Posterior cingulate gyrus (tissue), 11 donors: ENCODE results near the gene ABL2.
"Not testable (repeated sequence)": the region's sequence is repeated elsewhere in the genome, so short reads cannot be mapped to it uniquely, and the experiment has no call there.

Source experiments
- DNase-seq, 10 donors: peaks; one replicate each; pipeline versions ENCODE4 v3.0.0 to v3.0.0-alpha.2; 2020 to 2021; ENCODE audit warnings: mixed read lengths in 3 of 10
- intact Hi-C: fragments of 100-400 bp; cut with DNase I; formaldehyde crosslinking; loops from one replicate; pipeline ENCODE4 v1.15.1; 2023

ABL2 gene

DNA sequence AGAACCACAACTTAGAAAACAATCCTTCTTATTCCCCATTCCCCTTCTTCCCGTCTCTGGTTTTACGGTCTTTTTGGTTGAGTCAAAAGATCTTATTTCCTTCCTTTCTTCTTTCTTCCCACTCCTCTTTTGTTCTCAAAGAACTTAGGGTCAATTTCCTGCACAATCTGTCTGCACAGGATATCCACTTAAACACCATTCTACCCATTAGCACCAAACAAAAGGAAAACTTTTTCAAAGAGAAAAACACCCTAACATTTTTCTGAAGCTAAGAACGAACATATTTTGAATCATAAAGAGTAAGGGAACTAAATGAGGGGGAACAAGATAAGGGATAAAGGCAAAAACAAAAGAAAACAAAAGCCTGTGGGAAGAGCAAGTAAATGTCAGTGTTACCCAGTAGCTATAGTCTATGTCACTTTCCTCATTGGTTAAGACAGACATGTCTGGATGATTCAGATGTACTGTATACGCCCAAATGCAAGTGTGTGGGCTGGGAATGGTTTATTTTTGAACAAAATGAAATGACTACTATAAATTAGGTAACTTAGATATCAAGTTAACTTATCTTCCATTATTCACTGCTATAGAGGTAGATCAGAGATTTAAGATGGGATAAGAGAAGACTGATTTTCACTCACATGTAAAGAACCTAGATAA is 87.8 kb downstream of the ABL2 start:
- no peak for DNase-seq
- intact Hi-C loops = no loop called here

DNA sequence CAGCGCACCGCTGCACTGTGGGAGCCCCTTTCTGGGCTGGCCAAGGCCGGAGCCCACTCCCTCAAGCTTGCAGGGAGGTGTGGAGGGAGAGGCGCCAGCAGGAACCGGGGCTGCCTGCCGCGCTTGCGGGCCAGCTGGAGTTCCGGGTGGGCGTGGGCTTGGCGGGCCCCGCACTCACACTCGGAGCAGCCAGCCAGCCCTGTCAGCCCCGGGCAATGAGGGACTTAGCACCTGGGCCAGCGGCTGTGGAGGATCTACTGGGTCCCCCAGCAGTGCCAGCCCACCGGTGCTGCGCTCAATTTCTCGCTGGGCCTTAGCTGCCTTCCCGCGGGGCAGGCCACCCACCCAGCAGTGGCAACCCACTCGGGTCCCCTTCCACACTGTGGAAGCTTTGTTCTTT is 90.7 kb downstream of the ABL2 start:
- intact Hi-C loops = not testable (repeated sequence)
- peak in 1 of 10 donors; percentile 53 for DNase-seq

DNA sequence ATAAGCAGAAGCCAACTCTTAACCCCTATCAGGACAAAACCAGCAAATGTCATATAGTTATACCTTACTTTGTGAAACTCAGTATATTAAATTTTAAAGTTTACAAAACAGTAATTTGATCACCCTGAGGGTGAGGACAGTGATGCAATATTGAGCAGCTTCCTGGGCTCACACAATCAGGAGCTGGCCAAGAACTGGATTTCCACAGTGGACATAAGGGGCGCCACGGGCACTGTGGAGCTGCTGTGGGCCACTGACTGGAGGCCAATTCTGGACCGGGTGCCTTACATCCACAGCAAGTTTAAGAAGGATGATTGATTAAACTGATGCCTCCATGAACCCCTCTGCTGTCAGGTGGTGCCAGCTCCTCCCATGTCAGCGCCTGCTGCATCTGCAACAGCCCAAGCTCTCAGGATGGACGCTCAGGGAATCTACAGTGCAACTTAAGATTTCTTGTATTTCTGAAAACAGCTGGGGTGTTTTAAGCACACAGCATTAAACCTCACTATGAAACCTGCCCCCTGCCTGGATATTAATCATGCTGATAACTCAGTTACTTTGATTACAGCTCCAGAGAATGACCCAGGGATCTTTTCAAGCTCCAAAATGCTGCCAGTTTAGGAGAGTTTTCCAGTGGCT is 91.7 kb downstream of the ABL2 start:
- intact Hi-C loops = no loop called here
- DNase-seq = no peak

DNA sequence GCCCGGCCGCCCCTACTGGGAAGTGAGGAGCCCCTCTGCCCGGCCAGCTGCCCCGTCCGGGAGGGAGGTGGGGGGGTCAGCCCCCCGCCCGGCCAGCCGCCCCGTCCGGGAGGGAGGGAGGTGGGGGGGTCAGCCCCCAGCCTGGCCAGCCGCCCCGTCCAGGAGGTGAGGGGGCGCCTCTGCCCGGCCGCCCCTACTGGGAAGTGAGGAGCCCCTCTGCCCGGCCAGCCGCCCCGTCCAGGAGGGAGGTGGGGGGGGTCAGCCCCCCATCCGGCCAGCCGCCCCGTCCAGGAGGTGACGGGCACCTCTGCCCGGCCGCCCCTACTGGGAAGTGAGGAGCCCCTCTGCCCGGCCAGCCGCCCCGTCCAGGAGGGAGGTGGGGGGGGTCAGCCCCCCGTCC is 93.8 kb downstream of the ABL2 start:
- DNase-seq, intact Hi-C loops: not testable (repeated sequence)

DNA sequence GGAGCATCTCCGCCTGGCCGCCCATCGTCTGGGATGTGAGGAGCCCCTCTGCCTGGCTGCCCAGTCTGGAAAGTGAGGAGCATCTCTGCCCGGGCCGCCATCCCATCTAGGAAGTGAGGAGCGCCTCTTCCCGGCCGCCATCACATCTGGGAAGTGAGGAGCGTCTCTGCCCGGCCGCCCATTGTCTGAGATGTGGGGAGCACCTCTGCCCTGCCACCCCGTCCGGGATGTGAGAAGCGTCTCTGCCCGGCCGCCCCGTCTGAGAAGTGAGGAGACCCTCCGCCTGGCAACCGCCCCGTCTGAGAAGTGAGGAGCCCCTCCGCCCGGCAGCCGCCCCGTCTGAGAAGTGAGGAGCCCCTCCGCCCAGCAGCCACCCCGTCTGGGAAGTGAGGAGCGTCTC is 94.3 kb downstream of the ABL2 start:
- peak in 1 of 10 donors; percentile 62 for DNase-seq
- intact Hi-C loops = not testable (repeated sequence)

DNA sequence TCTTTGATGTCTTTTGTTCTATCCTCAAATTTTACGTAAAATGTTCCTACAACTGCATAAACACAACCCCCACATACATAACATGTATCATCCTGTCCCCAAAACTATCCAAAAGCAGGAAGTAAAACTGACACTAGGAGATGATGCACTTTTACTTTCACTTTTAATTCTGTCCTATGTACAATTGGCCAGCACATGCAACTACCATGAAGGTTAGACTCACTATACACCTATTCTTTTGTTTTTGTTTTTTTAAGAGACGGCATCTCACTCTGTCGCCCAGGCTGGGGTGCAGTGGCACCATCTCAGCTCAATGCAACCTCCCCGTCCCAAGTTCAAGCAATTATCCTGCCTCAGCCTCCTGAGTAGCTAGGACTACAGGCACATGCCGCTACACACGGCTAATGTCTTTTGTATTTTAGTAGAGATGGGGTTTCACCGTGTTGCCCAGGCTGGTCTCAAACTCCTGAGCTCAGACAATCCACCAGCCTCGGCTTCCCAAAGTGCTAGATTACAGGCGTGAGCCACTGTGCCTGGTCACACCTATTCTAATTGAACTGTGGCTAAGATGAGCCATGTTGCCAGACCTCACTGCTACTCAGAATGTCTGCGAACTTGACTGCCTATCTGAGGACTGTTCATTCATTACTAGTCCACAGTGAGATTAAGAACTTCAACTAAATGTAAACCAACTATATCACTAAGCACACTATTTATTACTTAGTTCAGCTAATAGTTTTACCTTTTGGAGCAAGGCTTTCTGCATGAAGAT is 99.6 kb downstream of the ABL2 start:
- intact Hi-C loops = no loop called here
- DNase-seq = no peak

DNA sequence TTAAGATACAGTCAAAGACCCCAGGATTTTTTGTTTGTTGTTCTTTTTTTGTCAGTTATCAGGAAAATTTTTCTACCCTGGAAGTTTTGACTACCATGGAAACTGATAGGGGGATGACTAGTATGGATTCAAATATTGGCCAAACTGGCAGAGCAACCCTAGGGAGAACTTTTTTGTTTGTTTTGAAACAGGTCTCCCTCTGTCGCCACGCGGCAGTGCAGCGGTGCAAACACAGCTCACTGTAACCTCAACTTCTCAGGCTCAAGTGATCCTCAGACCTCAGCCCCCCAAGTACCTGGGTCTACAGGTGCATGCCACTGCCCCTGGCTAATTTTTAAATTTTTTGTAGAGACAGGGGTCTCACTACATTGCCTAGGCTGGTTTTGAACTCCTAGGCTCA is 101.0 kb downstream of the ABL2 start:
- DNase-seq = no peak
- intact Hi-C loops = no loop called here

DNA sequence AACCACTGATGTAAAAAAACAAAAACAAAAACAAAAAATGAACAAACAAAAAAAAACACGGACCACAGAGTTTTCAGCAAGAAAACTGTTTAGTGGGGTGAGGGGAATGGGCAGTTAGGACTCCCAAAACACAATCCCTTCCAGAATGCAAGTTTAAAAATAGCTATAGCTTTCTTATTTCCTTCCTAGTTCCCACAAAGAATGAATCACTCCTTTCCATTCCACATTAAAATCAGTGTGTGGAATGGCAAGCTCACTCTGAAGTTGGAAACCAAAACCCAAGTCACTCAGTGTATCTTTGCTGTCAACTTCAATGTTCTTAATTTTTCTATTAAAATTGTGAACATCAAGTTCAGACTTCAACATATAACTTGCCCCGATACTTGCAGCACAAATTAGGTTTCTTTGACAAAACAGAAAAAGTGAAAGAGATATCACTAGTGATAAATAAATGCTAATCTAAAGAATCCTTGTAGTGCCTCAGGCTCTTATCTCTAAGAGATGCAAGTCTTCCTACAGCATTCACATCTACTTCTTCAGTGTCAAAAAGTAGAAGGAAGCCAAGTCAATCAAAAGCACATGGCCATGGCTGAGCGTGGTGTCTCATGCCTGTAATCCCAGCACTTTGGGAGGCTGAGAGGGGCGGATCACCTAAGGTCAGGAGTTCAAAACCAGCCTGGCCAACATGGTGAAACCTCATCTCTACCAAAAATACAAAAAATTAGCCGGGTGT is 102.1 kb downstream of the ABL2 start:
- intact Hi-C loops = no loop called here
- DNase-seq = no peak

DNA sequence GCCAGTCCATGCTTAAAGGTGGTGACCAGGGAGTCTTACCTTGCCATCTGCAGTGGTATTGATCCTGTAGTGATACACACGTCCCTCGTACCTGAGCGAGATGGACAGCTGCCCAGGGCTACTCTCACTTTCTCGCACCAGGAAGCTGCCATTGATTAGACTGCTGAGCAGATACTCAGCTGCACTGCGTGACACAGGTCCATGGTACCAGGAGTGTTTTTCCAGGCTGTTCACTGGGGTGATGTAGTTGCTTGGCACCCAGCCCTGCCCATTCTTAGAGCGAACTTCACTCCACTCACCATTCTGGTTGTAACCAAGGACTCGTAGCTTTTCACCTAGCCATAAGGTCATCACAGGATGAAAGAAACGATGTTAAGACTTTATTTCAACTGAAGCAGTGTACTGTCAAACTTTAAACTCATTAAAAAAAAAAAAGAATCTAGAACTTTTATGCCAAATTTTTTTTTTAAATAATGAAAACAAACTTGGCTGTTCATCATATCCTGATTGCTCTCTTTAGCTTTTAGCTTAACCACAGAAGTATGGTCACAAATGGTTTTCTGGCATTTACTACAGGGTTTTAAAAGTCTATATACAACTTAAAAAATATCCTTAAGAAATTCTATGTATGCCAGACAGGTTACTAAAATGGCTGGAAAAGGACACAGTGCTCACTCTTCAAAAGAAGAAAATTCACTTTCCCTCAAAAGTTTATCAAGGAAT is 103.0 kb downstream of the ABL2 start:
- no peak for DNase-seq
- intact Hi-C loops = no loop called here

DNA sequence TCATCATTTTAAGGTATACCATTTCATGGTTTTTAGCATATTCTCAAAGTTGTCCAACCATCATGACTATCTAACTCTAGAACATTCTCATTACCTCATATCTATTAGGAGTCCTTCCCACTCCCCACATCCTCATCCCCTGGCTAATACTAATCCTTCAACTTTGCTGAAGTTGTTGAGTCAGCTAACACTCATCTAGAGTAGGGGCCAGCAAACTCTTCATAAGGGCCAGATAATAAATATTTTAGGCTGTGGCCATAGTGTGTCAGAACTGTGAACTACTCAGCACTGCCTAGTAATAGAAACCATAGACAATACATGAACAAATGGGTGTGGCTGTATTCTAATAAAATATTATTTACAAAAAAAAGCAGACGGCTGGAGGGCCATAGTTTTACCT is 104.6 kb downstream of the ABL2 start:
- intact Hi-C loops = loop anchor here (5.0 kb wide), 2 partner anchors 67 to 167 kb away; partner anchors contain the start of gene SOAT1
- DNase-seq = no peak

DNA sequence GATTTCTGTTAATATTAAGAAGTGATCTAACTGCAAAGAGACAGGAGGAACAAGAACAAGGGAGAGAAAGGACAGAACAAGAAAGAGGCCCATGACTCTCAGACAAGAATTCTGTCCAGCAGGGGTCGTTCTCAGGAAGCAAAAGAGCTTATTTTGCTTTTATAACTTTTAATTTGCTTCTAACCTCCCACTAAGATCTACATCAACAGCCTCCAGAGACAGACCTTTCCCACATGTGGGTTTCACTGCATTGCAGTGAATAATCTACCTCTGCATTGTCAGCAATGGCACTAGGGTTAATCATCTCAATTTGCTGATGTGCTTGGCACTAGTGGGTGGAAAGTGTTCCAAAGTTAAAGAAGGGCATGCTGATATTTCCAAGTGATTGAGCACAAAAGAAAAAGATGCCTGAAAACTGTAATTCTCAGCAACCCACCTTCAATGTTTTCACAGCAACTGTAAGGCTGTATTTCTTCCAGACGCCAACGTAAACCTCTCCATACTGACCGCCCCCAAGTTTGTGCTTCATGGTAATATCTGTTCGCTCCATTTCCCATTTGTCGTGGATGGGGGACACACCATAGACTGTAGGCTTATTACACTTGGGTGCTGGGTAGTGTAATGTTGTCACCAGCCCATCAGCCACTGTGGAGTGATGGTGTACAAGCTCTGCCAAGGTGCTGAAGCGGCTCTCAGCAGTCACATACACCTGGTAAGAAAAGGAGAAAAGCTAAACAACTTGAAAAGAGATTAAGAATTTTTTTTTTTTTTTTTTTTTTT is 108.1 kb downstream of the ABL2 start:
- peak in 2 of 10 donors; percentile 30 to 31 for DNase-seq
- intact Hi-C loops = loop anchor here (5.0 kb wide), 2 partner anchors 71 to 171 kb away; partner anchors contain the start of gene SOAT1

DNA sequence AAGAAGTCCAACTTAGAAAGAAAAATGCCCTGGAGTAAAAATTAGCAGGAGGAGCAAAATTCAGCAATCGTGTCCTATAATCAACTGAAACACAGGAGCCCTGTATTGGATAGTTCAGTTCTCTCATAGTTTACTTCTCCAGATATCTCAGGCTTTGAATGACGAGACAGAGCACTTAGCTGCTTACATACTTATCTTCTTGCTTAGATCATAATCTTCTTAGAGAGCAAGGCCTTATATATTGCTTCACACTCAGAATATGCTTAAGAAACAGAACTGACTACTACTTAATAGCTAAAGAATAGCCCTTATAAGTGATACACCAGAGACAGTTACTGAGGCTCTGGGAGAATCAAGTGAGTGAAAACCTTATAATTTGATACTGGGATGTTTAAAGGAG is 108.7 kb downstream of the ABL2 start:
- DNase-seq = no peak
- intact Hi-C loops = loop anchor here (5.0 kb wide), 2 partner anchors 72 to 172 kb away; partner anchors contain the start of gene SOAT1

DNA sequence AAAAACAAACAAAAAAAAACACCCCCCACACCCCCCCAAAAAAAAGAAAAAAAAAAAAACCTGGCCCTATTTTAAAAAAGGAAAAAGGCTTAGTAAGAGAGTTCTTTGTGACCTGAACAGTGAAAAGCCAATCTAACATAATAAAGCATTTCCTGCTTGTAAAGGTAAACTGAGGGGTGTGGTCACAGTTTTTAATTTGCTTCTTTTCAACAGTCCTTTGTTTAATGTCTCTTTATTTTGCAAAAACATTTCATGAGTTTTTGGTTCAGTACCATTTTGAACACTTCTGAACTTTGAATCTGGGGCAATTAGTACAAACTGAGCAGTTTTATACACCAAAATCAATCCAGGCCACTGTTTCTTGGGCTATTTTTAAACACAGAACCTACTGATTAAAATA is 110.0 kb downstream of the ABL2 start:
- DNase-seq = no peak
- intact Hi-C loops = no loop called here

DNA sequence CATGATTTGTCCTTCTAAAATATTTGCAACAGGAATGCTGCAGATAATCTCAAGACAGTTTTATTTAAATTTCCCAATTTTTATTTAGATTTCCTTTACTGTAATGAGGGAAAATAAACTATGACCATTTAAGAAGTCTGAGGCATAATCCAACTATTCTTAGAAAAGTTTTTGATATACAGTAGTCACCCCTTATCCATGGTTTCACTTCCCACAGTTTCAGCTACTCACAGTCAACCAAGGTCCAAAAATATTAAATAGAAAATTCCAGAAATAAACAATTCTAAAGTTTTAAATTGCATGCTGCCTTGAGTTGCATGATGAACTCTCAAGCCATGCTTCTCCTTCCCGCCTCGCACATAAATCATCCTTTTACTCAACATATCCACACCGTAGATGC is 114.3 kb downstream of the ABL2 start:
- DNase-seq = no peak
- intact Hi-C loops = no loop called here

DNA sequence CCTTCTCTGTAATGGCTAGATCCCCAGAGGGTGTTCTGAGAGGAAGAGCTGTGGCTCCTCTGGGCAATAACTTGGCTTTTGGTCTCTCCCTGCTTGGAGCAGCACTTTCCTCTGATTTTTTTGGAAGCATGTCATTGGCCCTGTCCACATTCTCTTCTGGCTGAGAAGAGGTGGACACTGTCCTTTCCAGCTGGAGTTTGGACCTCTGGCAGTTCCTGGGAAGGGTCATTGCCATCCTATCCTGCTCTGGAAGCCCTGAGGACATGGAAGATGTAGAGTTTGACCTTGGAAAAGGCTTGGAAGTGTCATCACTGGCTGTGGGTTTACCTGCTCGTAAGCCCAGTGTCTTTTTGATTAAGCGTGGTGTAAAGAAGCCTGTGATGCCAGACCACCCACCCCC is 120.8 kb downstream of the ABL2 start:
- no peak for DNase-seq
- intact Hi-C loops = no loop called here

DNA sequence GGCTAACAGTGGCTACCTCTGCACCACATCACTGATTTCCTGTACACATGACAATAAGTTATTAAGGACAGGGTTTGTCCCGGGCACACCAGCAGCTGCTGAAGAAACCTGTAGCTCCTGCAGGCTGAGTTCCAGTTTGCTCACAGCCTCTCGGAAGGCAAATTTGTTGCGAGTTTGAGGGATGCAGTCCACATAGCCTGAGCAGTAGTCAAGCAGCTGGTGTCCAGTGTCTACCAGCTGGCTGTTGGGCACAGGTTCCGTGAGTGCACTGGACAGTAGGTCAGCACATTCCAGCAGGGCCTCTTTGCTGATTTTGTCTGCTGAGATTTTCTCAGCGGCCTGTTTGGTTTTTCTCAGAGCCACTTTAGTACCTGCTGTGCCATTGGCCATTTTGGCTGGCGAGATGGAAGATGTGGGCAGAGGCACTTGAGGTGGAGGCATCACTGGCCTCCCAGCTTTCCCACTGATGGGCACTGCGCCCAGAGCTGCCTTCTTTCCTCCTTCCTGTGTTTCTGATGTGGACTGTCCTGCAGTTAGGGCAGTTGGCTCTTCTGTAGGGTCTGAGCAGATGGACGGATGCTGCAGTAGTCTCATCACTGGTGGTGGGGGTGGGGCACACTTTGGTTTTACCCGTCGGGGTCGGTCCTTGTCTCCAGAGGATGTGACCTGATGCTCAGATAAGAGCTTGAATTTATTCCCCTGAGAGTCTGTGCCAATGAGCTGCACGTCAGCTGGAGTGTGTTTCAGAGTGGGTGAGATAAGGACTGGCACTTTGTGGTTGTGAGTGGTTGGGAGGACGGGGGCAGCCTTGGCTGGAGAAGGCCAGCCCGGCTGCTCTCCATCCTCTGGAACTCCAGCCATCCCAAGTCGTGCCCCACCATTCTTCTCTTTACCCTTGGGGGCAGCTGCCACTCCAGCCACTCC is 121.5 kb downstream of the ABL2 start:
- intact Hi-C loops = no loop called here
- DNase-seq = no peak

DNA sequence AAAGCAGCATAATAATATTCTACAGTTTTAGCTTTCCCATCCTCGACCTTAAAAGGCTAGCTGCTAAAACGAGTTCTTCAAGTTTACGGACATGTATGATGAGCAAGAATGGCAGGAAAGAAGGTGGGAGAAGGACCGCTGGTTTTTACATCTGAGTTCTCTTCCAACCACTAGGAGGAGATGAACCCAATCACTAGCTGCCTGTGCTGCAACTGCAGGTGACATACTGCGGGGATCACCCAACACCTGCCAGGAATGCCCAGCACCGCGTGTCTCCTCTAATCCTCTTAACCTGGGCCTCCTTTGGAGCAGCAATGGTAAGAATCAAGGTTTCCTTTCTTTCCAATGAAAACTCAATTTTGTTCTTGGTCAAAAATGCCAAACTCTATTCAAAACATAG is 124.1 kb downstream of the ABL2 start:
- no peak for DNase-seq
- intact Hi-C loops = no loop called here

DNA sequence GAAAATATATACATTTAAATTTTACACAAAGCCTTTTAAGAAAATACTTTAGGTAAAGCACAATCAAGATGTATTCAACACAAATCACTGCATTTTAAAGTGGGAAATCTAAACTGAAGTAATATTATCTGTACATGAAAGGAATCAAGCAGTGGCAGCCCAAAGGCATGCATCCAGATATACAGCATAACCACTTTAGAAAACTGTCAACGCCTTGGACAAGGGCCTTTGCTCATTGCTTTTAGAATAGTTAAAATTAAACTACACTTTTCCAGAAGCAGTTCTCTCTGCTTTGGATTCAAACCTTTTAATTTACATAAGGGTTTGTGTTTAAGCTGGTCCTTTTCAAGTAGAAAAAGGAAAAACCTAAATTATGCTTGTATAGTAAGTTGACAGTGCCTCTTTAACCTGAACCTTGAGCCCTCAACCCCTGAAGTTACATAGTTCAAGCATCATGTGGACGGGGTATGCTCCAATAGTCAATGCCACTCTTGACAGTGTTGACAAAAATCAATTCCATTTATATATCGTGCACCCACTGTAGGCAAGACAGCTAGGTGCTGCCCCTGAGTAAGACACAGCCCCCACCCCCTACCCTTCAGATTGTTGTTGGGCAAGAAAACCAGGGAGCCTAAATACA is 124.7 kb downstream of the ABL2 start:
- no peak for DNase-seq
- intact Hi-C loops = no loop called here
